ENCODE data around the gene EIF4G3. TPM values are rescaled to one million over a fixed set of nuclear protein-coding genes. Genes with fewer than 3 reads are reported as not detected.

EIF4G3 gene
- total RNA-seq, 1 experiment from 2014 or later: 72.0 TPM

GRCh38 chr1:21050031-21050430 is 126.7 kb downstream of the EIF4G3 start:
- Histone ChIP-seq H3K23ac (ENCODE audit: insufficient read length, low read depth, low read length) (no peak overlapping the region), H3K79me1 (ENCODE audit: insufficient read depth, low read depth, low read length, poor library complexity, severe bottlenecking) (no peaks in the 10 kb centered on the region), H3K27me3 (ENCODE audit: insufficient read depth, low read length) (no peaks in the 10 kb centered on the region), H3K4me2 (ENCODE audit: insufficient read depth, insufficient read length, low read length) (no peak overlapping the region), H3K4me1 (ENCODE audit: insufficient read depth, low read length) (no peaks in the 10 kb centered on the region), H2BK20ac (ENCODE audit: low read depth, low read length, poor library complexity, severe bottlenecking) (no peak overlapping the region), H2BK15ac (ENCODE audit: low read depth, low read length) (no peak overlapping the region), H3K18ac (ENCODE audit: insufficient read length, low read depth, low read length) (no peak overlapping the region), H3K23me2 (ENCODE audit: insufficient read length, low read depth, low read length, poor library complexity, severe bottlenecking) (no peaks in the 10 kb centered on the region), H3K56ac (ENCODE audit: insufficient read length, low read depth, low read length) (no peak overlapping the region), H3T11ph (ENCODE audit: low read length) (no peak overlapping the region), H2AFZ (ENCODE audit: low read length) (no peak overlapping the region), H3K14ac (ENCODE audit: insufficient read depth, low read length) (no peak overlapping the region), H4K91ac (ENCODE audit: insufficient read length, low read depth, low read length) (no peak overlapping the region), H4K8ac (replicated peaks; ENCODE audit: insufficient read length, low read depth, low read length) (no peak overlapping the region), H4K20me1 (ENCODE audit: control insufficient read depth, insufficient read depth, insufficient read length) (no peaks in the 10 kb centered on the region), H3K9me3 (ENCODE audit: control insufficient read depth, low read depth, low read length) (no peaks in the 10 kb centered on the region), H4K5ac (ENCODE audit: insufficient read length, low read depth, low read length) (no peak overlapping the region), H2BK120ac (ENCODE audit: low read depth, low read length, poor library complexity, severe bottlenecking) (no peak overlapping the region), H3K9ac (ENCODE audit: extremely low read depth, insufficient read length, low read length) (no peak overlapping the region), H3K4ac (ENCODE audit: low read depth, low read length) (no peak overlapping the region), H2BK12ac (ENCODE audit: insufficient read length, low read depth, low read length) (no peak overlapping the region), H2AK5ac (ENCODE audit: insufficient read length, low read length) (no peak overlapping the region), H2BK5ac (ENCODE audit: insufficient read length, low read length) (no peak overlapping the region), H3K79me2 (ENCODE audit: insufficient read depth, low read length) (no peaks in the 10 kb centered on the region), H3K27ac (ENCODE audit: insufficient read length, low read depth, low read length) (no peak overlapping the region)
- Mint-ChIP-seq H3K4me1 (0 out of 4 replicates have a peak, but pooled peaks cover 0 to 6% of the 10 kb centered on the region in 2 experiments), H3K36me3 (ENCODE audit: insufficient read depth in 1 of 3, low read depth in 3 of 3) (peaks cover 18 to 23% (median 22%) of the 10 kb centered on the region in 3 experiments), H3K4me3 (no peak overlapping the region), H3K27me3 (ENCODE audit: low read depth) (no peaks in the 10 kb centered on the region), H3K9me3 (peaks cover 5 to 8% of the 10 kb centered on the region in 2 experiments), H3K27ac (peak overlapping the region in 1 of 3 experiments; percentile 14; a peak in 2 of 7 replicates)
- DNase-seq: no peak
- WGBS (ENCODE audit: extremely low coverage, insufficient read length, low lambda C conversion rate): no CpG with 5 or more reads among the region's 4 CpGs
- TF ChIP-seq, protein P1, sequence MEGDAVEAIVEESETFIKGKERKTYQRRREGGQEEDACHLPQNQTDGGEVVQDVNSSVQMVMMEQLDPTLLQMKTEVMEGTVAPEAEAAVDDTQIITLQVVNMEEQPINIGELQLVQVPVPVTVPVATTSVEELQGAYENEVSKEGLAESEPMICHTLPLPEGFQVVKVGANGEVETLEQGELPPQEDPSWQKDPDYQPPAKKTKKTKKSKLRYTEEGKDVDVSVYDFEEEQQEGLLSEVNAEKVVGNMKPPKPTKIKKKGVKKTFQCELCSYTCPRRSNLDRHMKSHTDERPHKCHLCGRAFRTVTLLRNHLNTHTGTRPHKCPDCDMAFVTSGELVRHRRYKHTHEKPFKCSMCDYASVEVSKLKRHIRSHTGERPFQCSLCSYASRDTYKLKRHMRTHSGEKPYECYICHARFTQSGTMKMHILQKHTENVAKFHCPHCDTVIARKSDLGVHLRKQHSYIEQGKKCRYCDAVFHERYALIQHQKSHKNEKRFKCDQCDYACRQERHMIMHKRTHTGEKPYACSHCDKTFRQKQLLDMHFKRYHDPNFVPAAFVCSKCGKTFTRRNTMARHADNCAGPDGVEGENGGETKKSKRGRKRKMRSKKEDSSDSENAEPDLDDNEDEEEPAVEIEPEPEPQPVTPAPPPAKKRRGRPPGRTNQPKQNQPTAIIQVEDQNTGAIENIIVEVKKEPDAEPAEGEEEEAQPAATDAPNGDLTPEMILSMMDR (conservative IDR thresholded peaks at IDR 0.05): no peak
